Left ventricle myocardium inferior (tissue), 1 donor: ENCODE results near the gene FGF1. TPM values are rescaled to one million over a fixed set of nuclear protein-coding genes. Genes with fewer than 3 reads are reported as not detected.
A peak's percentile ranks its signal among the peaks of the same experiment; 100 is the strongest.

Source experiments
- DNase-seq: peaks from one replicate; pipeline ENCODE4 v3.0.0-alpha.2; 2020
- H3K27ac ChIP-seq: fragments of 200-600 bp; replicated peaks from 2 replicates; pipeline ENCODE4 v1.8.0; 2021
- H3K27me3 ChIP-seq: fragments of 200-600 bp; 2 replicates; pipeline ENCODE4 v1.8.0; 2021; ENCODE audit warnings: low read depth
- H3K36me3 ChIP-seq: fragments of 200-600 bp; 2 replicates; pipeline ENCODE4 v1.8.0; 2021
- H3K4me1 ChIP-seq: fragments of 200-600 bp; 2 replicates; pipeline ENCODE4 v1.8.0; 2021
- H3K4me3 ChIP-seq: fragments of 200-600 bp; 2 replicates; pipeline ENCODE4 v1.8.0; 2021; ENCODE audit warnings: mild to moderate bottlenecking, moderate library complexity
- H3K9me3 ChIP-seq: fragments of 200-600 bp; replicated peaks from 2 replicates; pipeline ENCODE4 v1.8.0; 2021
- intact Hi-C: fragments of 100-400 bp; cut with micrococcal nuclease; formaldehyde crosslinking; loops from one replicate; pipeline ENCODE4 v1.11.0; 2022
- total RNA-seq: library from RNA; stranded (reverse); fragmentation: NEBNext Ultra II Directional; extraction: Animal tissue kit (Norgen Biotek cat#: 25700); gene quantifications from one replicate; pipeline ENCODE4 v1.2.1, GENCODE V29; 2021
- TF ChIP-seq, protein P1 (sequence below): fragments of 200-600 bp; IDR thresholded peaks from 2 replicates; pipeline ENCODE4 v1.8.0; 2021; ENCODE audit warnings: antibody characterized with exemption, mild to moderate bottlenecking, borderline replicate concordance
- donor health status: DM: no; HTN: yes; CAD: no; lungs with severe emphysema.

Gene FGF1
- total RNA-seq, 1 donor from 2014 or later, result 59.9 TPM

DNA sequence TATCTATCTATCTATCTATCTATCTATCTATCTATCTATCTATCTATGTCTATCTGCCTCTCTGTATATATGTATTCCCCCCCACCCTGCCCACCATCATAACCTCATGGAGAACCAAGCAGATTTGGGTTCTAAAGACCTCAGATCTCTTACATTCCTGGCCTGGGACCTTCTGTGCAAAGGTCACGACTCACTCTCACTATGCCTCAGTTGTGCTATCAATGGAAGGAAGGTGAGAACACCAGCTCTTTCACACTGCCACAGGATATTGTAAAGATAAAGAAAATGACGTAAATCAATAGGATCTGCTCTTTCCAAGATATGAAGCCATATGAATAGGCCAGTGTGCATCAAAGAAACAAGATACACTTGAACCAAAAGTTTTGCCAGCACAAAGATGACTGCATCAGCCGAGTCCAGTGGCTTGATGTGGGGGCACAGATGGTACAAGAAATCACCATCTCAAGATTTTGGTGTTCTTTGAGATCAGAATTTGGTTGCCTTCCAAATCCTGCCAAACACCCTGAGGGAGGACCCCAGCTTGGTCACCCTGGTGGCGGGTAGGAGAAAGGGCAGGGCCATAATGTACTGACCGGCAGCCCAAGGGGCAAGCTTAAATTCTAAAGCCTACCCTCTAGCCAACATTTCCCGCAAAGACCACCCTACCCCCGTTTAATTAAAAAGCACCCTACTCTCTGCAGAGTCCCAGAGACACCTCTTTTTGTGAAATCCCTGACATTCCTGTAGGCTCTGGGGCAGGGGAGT, 8.4 kb upstream of the FGF1 start:
- intact Hi-C loops, result no loop called here
- TF ChIP-seq, protein P1, sequence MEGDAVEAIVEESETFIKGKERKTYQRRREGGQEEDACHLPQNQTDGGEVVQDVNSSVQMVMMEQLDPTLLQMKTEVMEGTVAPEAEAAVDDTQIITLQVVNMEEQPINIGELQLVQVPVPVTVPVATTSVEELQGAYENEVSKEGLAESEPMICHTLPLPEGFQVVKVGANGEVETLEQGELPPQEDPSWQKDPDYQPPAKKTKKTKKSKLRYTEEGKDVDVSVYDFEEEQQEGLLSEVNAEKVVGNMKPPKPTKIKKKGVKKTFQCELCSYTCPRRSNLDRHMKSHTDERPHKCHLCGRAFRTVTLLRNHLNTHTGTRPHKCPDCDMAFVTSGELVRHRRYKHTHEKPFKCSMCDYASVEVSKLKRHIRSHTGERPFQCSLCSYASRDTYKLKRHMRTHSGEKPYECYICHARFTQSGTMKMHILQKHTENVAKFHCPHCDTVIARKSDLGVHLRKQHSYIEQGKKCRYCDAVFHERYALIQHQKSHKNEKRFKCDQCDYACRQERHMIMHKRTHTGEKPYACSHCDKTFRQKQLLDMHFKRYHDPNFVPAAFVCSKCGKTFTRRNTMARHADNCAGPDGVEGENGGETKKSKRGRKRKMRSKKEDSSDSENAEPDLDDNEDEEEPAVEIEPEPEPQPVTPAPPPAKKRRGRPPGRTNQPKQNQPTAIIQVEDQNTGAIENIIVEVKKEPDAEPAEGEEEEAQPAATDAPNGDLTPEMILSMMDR, result peak; percentile 19
- Histone ChIP-seq H3K4me3 (peak overlapping the region; percentile 4), H3K36me3 (no peaks in the 10 kb centered on the region), H3K27ac (no peak overlapping the region), H3K27me3 (no peaks in the 10 kb centered on the region), H3K4me1 (peaks cover 74% of the 10 kb centered on the region), H3K9me3 (no peaks in the 10 kb centered on the region)
- no peak for DNase-seq

DNA sequence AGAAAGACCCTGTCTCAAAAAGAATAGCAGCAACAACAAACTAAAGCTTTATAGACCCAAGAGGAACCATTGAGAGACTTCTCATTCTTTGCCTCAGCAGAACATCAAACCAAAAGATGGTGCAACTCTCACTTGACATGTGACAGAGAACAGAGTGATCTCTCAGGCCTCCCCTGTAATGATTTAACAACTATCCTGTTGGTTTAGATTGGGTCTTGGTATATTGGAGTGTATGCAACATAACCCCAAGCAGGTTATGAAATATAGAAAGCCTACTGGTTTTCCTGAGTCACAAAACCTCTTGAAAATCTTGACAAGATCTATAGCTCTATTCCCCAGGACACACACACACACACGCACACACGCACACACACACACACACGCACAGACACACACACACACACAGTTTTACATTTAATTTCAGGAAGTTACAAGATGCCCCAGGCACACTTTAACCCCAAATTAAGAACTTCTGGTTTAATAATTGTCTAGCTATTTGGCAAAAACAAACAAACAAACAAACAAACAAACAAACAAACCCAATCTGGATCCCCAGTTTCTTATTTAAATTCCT, 6.5 kb upstream of the FGF1 start:
- Histone ChIP-seq H3K9me3 (no peaks in the 10 kb centered on the region), H3K27me3 (no peaks in the 10 kb centered on the region), H3K27ac (peak overlapping the region; percentile 19), H3K36me3 (no peaks in the 10 kb centered on the region), H3K4me1 (peaks cover 74% of the 10 kb centered on the region), H3K4me3 (no peak overlapping the region)
- DNase-seq, result no peak
- TF ChIP-seq, protein P1, result no peak
- intact Hi-C loops, result no loop called here

DNA sequence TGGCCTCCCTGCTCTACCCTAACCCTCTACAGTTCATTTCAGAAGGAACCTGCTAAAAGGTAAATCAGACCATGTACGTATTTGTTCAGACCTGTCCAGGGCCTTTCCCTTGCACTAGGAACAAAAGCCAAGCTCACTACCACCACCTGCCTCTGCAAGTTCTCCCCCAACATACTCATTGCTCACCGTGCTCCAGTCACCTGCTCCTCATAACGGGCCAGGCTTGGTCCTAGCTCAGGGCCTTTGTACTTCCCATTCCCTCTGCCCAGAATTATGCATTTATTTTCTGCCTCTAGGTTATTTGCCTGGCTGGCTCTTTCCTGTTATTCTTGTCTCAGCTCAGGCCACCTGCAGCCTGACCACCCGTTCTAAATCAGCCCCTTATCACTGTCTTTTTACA, 4.8 kb upstream of the FGF1 start:
- intact Hi-C loops, result no loop called here
- H3K27me3 ChIP-seq, result no peaks in the 10 kb centered on the region
- no peak overlapping the region for H3K4me3 ChIP-seq
- TF ChIP-seq, protein P1, result no peak
- H3K36me3 ChIP-seq, result no peaks in the 10 kb centered on the region
- DNase-seq, result no peak
- H3K4me1 ChIP-seq, result peaks cover 74% of the 10 kb centered on the region
- H3K27ac ChIP-seq, result no peak overlapping the region
- no peaks in the 10 kb centered on the region for H3K9me3 ChIP-seq

DNA sequence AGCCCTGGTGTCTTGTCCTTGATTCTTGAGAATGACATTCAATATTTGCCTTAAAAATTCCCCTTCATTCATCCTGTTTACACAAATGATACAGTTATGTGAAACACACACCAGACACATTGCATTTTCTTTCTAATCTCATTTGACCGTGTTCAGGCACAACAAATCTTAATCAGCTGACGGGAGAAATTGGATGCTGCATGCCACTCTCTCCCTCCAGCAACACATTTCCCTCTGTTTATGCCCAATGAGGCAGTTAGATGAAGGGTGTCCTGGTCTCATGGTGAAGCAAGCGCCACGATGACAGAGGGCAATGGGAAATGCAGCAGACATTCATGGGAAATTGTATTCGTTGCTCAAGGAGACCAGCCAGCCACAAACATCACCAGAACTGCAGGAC, 3.2 kb upstream of the FGF1 start:
- peaks cover 76% of the 10 kb centered on the region for H3K4me1 ChIP-seq
- H3K36me3 ChIP-seq, result no peaks in the 10 kb centered on the region
- peak overlapping the region; percentile 85 for H3K27ac ChIP-seq
- intact Hi-C loops, result no loop called here
- H3K4me3 ChIP-seq, result no peak overlapping the region
- no peak for DNase-seq
- TF ChIP-seq, protein P1, result no peak
- H3K9me3 ChIP-seq, result no peaks in the 10 kb centered on the region
- H3K27me3 ChIP-seq, result no peaks in the 10 kb centered on the region

DNA sequence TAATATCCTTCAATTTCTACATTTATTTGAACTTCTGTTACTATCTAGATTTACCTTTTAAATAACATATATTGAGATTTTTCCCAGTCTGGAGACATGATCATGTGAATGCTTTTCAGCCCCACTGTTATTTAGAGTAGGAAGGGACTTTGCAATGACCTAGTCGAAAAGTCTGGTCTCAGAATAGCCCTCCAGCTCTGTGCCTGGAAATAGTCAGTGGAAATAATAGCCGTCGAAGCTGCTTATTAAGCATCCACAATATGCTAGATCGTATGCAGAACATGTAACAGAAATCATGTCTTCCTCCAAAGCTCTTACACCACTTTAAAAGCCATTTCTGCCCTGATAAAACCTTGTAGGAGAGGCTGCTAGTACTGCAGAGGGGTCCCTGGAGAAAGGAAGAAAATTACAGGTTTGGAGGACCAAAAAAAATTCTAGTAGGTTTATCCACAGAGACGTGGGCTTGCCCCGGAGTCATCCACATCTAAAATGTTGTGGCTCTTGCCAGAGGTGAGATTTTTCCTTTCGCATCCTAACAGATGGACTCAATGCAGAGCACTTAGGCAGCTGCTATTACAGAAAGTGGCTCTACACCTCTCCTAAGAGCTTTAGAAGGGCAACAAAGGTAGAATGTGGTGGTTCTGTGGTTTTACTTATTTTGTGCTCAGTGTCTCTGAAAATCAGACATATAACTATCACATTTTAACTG, 2.5 kb upstream of the FGF1 start:
- peak overlapping the region; percentile 85 for H3K27ac ChIP-seq
- H3K4me1 ChIP-seq, result peaks cover 81% of the 10 kb centered on the region
- intact Hi-C loops, result no loop called here
- no peaks in the 10 kb centered on the region for H3K9me3 ChIP-seq
- no peaks in the 10 kb centered on the region for H3K36me3 ChIP-seq
- H3K27me3 ChIP-seq, result no peaks in the 10 kb centered on the region
- DNase-seq, result no peak
- no peak overlapping the region for H3K4me3 ChIP-seq
- TF ChIP-seq, protein P1, result no peak
